ENCODE measurements around the gene ZNF860.
"Not testable (repeated sequence)": the region's sequence is repeated elsewhere in the genome, so short reads cannot be mapped to it uniquely, and the experiment has no call there.

ZNF860 gene

GRCh38 chr3:31996195-31996594 lies 14.6 kb downstream of the ZNF860 start:
- in situ Hi-C loops (cut with MboI; ENCODE audit: low sequenced_read_pairs) = no loop called here

- in situ Hi-C loops (cut with MboI; ENCODE audit: low sequenced_read_pairs) = no loop called here
These were observed 15.9 kb downstream of the ZNF860 start for GRCh38 chr3:31997500-31997899.

- in situ Hi-C loops (cut with MboI; ENCODE audit: low sequenced_read_pairs) = no loop called here
These were observed 18.4 kb downstream of the ZNF860 start for GRCh38 chr3:31999907-32000439.

GRCh38 chr3:32000877-32001276 lies 19.3 kb downstream of the ZNF860 start:
- in situ Hi-C loops (cut with MboI; ENCODE audit: low sequenced_read_pairs) = no loop called here

GRCh38 chr3:32002561-32003368 lies 21.2 kb downstream of the ZNF860 start:
- in situ Hi-C loops (cut with MboI; ENCODE audit: low sequenced_read_pairs) = no loop called here

DNA sequence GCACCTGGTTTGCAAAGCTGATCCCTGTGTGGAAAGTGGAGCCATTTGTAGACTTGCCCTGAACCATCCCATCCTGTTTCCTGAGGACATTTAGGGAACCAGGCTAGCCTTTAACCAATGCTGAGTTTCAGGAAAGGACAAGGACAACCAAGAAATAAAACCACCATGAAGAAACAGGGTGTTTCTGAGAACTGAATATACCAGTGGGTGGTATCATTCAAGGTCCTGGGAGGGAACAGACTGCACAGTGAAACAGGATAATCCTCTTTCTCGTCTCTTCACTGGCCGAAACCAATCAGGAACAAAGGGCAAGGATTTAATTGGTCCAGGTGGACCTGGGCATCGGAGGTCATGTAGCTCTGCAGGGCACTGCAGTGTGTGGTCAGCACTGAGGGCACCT lies 21.8 kb downstream of the ZNF860 start:
- in situ Hi-C loops (cut with MboI; ENCODE audit: low sequenced_read_pairs) = no loop called here

GRCh38 chr3:32004113-32004765 lies 22.7 kb downstream of the ZNF860 start:
- in situ Hi-C loops (cut with MboI; ENCODE audit: low sequenced_read_pairs) = no loop called here

GRCh38 chr3:32009101-32009500 lies 27.6 kb downstream of the ZNF860 start:
- in situ Hi-C loops (cut with MboI; ENCODE audit: low sequenced_read_pairs) = no loop called here

GRCh38 chr3:32009957-32010356 lies 28.4 kb downstream of the ZNF860 start:
- in situ Hi-C loops (cut with MboI; ENCODE audit: low sequenced_read_pairs) = no loop called here

GRCh38 chr3:32010699-32011098 lies 29.1 kb downstream of the ZNF860 start:
- in situ Hi-C loops (cut with MboI; ENCODE audit: low sequenced_read_pairs) = not testable (repeated sequence)

DNA sequence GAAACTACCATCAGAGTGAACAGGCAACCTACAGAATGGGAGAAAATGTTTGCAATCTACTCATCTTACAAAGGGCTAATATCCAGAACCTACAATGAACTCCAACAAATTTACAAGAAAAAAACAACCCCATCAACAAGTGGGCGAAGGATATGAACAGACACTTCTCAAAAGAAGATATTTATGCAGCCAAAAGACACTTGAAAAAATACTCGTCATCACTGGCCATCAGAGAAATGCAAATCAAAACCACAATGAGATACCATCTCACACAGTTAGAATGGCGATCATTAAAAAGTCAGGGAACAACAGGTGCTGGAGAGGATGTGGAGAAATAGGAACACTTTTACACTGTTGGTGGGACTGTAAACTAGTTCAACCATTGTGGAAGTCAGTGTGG lies 34.1 kb downstream of the ZNF860 start:
- in situ Hi-C loops (cut with MboI; ENCODE audit: low sequenced_read_pairs) = not testable (repeated sequence)

GRCh38 chr3:32017286-32017685 lies 35.7 kb downstream of the ZNF860 start:
- in situ Hi-C loops (cut with MboI; ENCODE audit: low sequenced_read_pairs) = no loop called here

DNA sequence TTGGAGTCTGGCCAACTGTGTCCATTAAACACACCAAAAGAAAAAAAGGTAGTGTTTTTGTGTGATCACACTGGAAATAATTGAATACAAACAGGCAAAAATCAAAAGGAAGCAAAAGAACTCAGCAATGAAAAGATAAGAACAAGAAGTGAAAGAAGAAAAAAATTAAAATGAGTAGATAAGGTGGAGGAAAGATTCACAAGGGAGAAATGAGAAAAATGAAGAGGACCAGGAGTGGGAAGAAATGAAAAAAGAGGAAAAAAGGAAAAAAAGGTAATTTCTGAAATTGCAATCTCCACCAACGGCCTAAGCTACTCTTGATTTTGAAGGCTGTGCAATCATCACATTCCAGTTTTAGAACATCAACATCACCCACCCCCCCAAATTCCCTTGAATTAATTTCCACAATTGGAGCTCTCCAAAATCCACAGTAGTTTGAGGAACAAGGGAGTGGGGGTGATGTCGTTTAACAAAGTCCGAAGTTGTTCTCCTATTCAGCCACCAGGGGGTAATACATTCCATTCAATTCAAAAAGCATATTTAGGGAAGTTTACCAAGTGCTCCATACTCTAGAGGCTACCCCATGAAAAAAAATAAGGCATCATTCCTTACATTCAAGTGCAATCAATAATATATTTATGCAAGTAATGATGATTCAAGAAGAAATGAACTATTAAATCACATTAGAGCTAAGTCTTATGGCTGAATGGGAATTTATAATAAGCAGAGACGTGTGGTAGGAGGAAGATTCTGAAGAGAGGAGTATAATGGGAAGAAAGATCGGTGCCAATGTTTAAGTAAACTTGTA lies 37.4 kb downstream of the ZNF860 start:
- in situ Hi-C loops (cut with MboI; ENCODE audit: low sequenced_read_pairs) = no loop called here

DNA sequence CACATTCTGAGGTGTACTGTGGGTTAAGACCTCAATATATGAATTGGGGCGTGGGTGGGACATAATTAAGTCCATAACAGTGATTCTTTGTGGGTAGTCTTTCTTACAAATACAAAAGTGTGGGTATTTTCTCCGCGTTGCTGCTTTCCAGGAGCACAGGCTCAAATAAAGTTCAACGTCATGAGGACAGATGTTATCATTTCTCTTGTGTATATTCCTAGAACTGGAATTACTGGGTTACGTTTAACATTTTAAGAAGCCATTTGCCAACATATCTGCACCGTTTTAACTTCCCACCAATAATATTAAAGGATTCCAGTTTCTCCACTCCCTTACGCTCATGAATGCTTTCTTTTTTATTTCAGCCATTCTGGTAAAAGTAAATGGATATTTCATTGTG lies 39.6 kb downstream of the ZNF860 start:
- in situ Hi-C loops (cut with MboI; ENCODE audit: low sequenced_read_pairs) = no loop called here

DNA sequence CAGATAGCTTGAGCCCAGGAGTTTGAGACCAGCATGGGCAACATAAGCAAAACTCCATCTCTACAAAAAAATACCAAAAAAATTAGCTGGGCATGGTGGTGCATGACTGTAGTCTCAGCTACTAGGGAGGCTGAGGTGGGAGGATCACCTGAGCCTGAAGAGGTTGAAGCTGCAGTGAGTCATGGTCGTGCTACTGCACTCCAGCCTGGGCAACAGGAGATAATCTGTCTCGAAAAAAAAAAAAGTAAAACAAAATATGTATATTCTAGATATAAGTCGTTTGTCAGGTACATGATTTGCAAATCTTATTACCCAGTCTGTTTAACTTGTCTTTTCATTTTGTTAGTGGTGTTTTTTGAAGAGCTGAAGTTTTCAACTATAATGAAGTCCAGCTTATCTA lies 40.2 kb downstream of the ZNF860 start:
- in situ Hi-C loops (cut with MboI; ENCODE audit: low sequenced_read_pairs) = no loop called here

GRCh38 chr3:32022947-32023346 lies 41.4 kb downstream of the ZNF860 start:
- in situ Hi-C loops (cut with MboI; ENCODE audit: low sequenced_read_pairs) = no loop called here

GRCh38 chr3:32026593-32026992 lies 45.0 kb downstream of the ZNF860 start:
- in situ Hi-C loops (cut with MboI; ENCODE audit: low sequenced_read_pairs) = no loop called here

DNA sequence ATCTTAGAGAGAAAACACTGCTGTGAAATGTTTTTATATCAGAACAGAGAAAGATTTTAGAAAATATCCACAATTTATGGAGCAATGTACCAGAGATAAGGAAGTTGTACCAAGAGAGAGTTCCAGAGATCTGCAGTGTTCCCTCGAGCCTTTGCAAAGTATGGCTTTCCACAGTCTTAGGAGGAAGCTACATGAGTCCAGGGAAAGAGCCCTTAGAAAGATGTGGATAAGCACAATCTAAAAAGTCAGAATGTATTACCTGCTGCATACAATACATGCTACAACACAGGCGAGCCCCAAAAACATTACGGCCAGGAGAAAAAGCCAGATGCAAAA lies 56.4 kb downstream of the ZNF860 start:
- in situ Hi-C loops (cut with MboI; ENCODE audit: low sequenced_read_pairs) = no loop called here

DNA sequence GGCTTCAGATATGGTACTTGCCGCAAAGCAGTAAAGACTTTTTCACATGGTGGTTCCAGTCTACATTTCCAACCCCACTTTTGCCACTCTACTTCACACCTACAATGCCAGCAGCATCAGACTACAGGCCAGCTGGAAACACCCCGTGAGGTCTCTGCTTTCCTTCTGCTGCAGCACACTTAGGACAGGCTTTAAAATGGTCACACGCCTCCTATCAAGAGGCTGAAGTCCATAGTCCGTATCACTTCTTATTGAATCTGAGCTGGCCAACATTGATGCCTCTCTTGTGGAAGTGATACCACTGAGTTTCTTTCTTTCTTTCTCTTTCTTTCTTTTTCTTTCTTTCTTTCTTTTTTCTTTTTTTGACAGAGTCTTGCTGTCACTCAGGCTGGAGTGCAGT lies 59.8 kb downstream of the ZNF860 start:
- in situ Hi-C loops (cut with MboI; ENCODE audit: low sequenced_read_pairs) = no loop called here

All from HL-60/S4 (cell line).